Kidney (tissue), 22 donors: Measurements from ENCODE around the gene GSTT2. TPM values are rescaled to one million over a fixed set of nuclear protein-coding genes. Genes with fewer than 3 reads are reported as not detected.
"Not testable (repeated sequence)": the region's sequence is repeated elsewhere in the genome, so short reads cannot be mapped to it uniquely, and the experiment has no call there.

Experiments used
- DNase-seq, 5 donors: peaks; one replicate each; pipeline ENCODE4 v3.0.0-alpha.2; 2013 to 2020
- FAIRE-seq: peaks from 2 replicates; lab custom pipeline; 2012; peaks lifted over from hg19 to GRCh38; lab: Jason Lieb, UNC
- H3K27ac ChIP-seq, 2 donors: one replicate each; pipeline ENCODE4 v1.7.0; 2013; ENCODE audit warnings: low read depth in 2 of 2, low read length in 2 of 2, inconsistent platforms in 1 of 2
- H3K27me3 ChIP-seq: one replicate; pipeline ENCODE4 v1.7.1; 2013; ENCODE audit warnings: low read length, inconsistent platforms; ENCODE audit not compliant: control insufficient read depth, insufficient read depth
- H3K36me3 ChIP-seq, 3 donors: one replicate each; pipeline versions ENCODE4 v1.7.0 to v1.7.1; 2013; ENCODE audit warnings: low read length in 3 of 3, control low read depth in 1 of 3, inconsistent platforms in 1 of 3; ENCODE audit not compliant: insufficient read depth in 3 of 3, control insufficient read depth in 2 of 3
- H3K4me1 ChIP-seq, 3 donors: one replicate each; pipeline versions ENCODE4 v1.7.0 to v1.7.1; 2013; ENCODE audit warnings: low read length in 3 of 3, inconsistent platforms in 1 of 3, low read depth in 1 of 3; ENCODE audit not compliant: control insufficient read depth in 2 of 3, insufficient read depth in 2 of 3
- H3K4me3 ChIP-seq, 3 donors: one replicate each; pipeline versions ENCODE4 v1.7.0 to v1.8.1; 2013; ENCODE audit warnings: low read length in 3 of 3, control low read depth in 1 of 3, inconsistent platforms in 1 of 3
- H3K9ac ChIP-seq, 3 donors: one replicate each; pipeline versions ENCODE4 v1.7.0 to v1.7.1; 2013; ENCODE audit warnings: low read length in 3 of 3, control low read depth in 1 of 3, inconsistent platforms in 1 of 3
- H3K9me3 ChIP-seq, 3 donors: one replicate each; pipeline versions ENCODE4 v1.7.0 to v1.7.1; 2013; ENCODE audit warnings: low read length in 3 of 3, control low read depth in 1 of 3, inconsistent platforms in 1 of 3; ENCODE audit not compliant: control insufficient read depth in 2 of 3, insufficient read depth in 1 of 3
- intact Hi-C: fragments of 100-400 bp; cut with DNase I; formaldehyde crosslinking; loops from one replicate; pipeline ENCODE4 v1.11.1; 2022
- long read RNA-seq, 10 donors: library from polyadenylated mRNA in 1 of 10; unstranded in 1 of 10; transcript quantifications; one replicate each; pipeline ENCODE4 v2.0.0 and lab custom pipeline, GENCODE V29; 2021 to 2026
- polyA plus RNA-seq: library from polyadenylated mRNA; stranded (reverse); fragments of 350-450 nt; fragmentation: Illumina TruSeq; extraction: RNeasy Lipid Tissue Mini Kit (QIAGEN cat#74804); gene quantifications from one replicate; pipeline ENCODE4 v1.2.3, GENCODE V29; 2014; ENCODE audit warnings: low read depth, low replicate concordance; ENCODE audit not compliant: insufficient read depth
- total RNA-seq: library from RNA; stranded (reverse); fragmentation: NEBNext Ultra II Directional; extraction: Animal tissue kit (Norgen Biotek cat#: 25700); gene quantifications from one replicate; pipeline ENCODE4 v1.2.1, GENCODE V29; 2021
- TF ChIP-seq, protein P1 (sequence below): IDR thresholded peaks from 3 replicates; pipeline ENCODE4 v1.5.1; 2012; ENCODE audit warnings: mild to moderate bottlenecking, moderate library complexity, borderline replicate concordance; ENCODE audit not compliant: insufficient read depth; ENCODE audit errors: extremely low read depth
- donor health status: control.
- donor health status: control.
- donor health status: control.
- donor health status: control.
- donor health status: control.
- donor health status: DM: yes; HTN: yes; CAD: no.
- donor health status: Normal renal cell carcinoma (clear cell type).

Gene GSTT2
- total RNA-seq (2.4 TPM), polyA plus RNA-seq (1.3 TPM)
- long read RNA-seq, donor 1, partial matches to known transcripts: 5 of 5 reads
- long read RNA-seq, donor 1, other reads (novel, unspliced or antisense): 0 of 5 reads
- long read RNA-seq, donor 2: 0 reads
- long read RNA-seq, donor 3, partial matches to known transcripts: 11 of 24 reads
- long read RNA-seq, donor 3, other reads (novel, unspliced or antisense): 13 of 24 reads
- long read RNA-seq, donor 4: 0 reads
- long read RNA-seq, donor 5: 0 reads
- long read RNA-seq, donor 6, partial matches to known transcripts: 7 of 7 reads
- long read RNA-seq, donor 6, other reads (novel, unspliced or antisense): 0 of 7 reads
- long read RNA-seq, donor 7, partial matches to known transcripts: 1 of 3 reads
- long read RNA-seq, donor 7, other reads (novel, unspliced or antisense): 2 of 3 reads
- long read RNA-seq, donor 8, partial matches to known transcripts: 6 of 6 reads
- long read RNA-seq, donor 8, other reads (novel, unspliced or antisense): 0 of 6 reads
- long read RNA-seq, donor 9: 0 reads
- long read RNA-seq, donor 10, partial matches to known transcripts: 10 of 17 reads
- long read RNA-seq, donor 10, other reads (novel, unspliced or antisense): 7 of 17 reads

DNA sequence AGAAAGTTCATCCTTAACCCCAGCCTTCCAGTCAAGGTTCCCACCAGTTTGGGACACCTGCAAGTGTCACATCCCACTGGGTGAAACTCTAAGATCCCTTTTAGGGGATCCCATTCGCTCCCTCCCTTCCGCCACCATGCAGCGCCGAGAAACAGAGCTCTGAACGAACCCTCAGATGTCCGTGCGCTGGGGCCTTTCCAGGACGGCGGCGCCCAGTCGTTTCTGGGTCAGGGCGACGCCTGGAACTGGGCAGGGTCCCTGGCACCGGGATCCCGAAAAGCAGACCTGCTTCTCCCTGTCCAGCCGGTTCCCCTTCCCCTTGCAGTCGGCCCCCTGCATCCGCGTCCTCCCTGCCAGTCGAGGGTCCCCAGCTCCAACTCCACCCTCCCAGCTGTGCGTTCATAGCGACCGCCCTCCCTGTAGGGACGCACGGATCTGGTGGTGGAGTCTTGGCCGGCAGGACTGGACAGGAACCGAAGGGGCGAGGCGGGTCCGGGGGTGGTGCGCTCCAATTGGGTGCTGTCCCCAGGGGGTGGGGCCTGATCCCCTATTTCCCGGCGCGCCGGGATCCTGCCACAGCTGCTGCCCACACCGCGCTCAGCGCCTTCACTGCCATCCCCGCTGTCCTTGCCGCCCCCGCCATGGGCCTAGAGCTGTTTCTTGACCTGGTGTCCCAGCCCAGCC, at the start of gene GSTT2:
GSTT2 (plus strand) TSS at position 578 of the 684 bp plus-strand sequence.
- H3K27ac ChIP-seq, H3K9ac ChIP-seq, H3K9me3 ChIP-seq, intact Hi-C loops, H3K4me1 ChIP-seq, DNase-seq, H3K27me3 ChIP-seq, H3K36me3 ChIP-seq, FAIRE-seq, H3K4me3 ChIP-seq: not testable (repeated sequence)

DNA sequence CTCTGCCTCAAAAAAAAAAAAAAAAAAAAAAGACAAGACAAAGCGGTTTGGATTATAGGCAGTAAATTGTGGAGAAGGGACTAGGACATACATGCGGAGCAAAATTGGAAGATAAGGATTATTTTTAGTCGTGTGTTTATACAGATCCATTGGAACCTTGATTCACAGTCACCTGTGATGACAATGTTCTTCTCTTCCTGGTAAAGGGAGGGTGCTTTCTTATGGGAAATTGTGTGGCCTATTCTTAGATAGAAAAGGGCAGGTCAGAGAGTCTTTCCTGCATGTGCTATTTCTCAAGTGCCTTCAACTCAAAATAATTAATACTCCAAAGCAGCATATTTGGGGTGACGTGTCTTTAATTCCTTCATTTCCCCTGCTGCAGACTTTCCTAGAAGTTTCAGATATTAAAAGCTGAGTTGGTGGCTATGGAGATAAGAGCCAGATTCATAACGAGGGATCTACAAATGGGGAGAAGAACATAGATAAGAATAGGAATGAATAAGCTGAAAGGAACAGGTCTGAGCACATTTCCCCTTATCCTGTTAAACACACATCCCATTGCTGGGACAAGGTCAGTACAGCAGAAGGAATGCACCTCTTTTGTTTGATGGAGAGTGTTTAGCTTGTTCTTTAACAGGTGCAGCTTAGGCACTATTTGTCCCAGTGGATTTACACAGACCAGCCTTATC, 41.5 kb upstream of the GSTT2 start:
- no peak overlapping the region for H3K4me3 ChIP-seq
- H3K9me3 ChIP-seq: no peaks in the 10 kb centered on the region
- no peaks in the 10 kb centered on the region for H3K27me3 ChIP-seq
- FAIRE-seq (no peak), DNase-seq (no peak)
- intact Hi-C loops: no loop called here
- TF ChIP-seq, protein P1, sequence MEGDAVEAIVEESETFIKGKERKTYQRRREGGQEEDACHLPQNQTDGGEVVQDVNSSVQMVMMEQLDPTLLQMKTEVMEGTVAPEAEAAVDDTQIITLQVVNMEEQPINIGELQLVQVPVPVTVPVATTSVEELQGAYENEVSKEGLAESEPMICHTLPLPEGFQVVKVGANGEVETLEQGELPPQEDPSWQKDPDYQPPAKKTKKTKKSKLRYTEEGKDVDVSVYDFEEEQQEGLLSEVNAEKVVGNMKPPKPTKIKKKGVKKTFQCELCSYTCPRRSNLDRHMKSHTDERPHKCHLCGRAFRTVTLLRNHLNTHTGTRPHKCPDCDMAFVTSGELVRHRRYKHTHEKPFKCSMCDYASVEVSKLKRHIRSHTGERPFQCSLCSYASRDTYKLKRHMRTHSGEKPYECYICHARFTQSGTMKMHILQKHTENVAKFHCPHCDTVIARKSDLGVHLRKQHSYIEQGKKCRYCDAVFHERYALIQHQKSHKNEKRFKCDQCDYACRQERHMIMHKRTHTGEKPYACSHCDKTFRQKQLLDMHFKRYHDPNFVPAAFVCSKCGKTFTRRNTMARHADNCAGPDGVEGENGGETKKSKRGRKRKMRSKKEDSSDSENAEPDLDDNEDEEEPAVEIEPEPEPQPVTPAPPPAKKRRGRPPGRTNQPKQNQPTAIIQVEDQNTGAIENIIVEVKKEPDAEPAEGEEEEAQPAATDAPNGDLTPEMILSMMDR: no peak
- no peaks in the 10 kb centered on the region for H3K4me1 ChIP-seq
- H3K9ac ChIP-seq: no peak overlapping the region
- no peaks in the 10 kb centered on the region for H3K36me3 ChIP-seq
- no peak overlapping the region for H3K27ac ChIP-seq

DNA sequence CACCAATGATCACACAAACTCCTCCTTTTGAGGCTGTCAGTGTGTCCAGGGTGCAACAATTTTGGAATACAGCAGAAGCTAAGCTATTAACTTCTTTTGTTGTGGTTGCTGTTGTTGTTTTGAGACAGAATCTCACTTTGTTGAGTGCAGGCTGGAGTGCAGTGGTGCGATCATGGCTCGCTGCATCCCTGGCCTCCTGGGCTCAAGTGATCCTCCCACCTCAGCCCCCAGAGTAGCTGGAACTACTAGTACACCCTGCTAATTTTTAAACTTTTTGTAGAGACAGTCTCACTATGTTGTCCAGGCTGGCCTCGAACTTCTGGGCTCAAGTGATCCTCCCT, 40.9 kb upstream of the GSTT2 start:
- TF ChIP-seq, protein P1: no peak
- Histone ChIP-seq H3K27ac (no peak overlapping the region), H3K4me1 (no peaks in the 10 kb centered on the region), H3K9ac (no peak overlapping the region), H3K27me3 (no peaks in the 10 kb centered on the region), H3K9me3 (no peaks in the 10 kb centered on the region), H3K36me3 (no peaks in the 10 kb centered on the region), H3K4me3 (no peak overlapping the region)
- intact Hi-C loops: no loop called here
- FAIRE-seq (no peak), DNase-seq (no peak)

DNA sequence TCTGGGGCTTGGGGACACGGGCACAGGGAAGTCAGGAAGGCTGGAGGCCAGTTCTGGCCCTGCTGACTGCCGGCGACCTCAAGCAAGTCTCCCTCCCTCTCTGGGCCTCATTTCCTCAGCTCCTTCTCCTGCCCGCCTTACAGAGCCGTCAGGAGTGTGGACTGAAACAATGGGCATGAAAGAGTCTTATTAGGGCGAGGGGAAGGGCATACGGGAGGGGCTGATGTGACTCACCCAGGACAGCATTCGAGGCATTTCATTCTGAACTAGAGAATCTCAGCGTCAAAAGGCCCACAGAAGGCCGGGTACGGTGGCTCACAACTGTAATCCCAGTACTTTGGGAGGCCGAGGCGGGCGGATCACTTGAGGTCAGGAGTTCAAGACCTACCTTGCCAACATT, 39.8 kb upstream of the GSTT2 start:
- FAIRE-seq, H3K27ac ChIP-seq, H3K4me3 ChIP-seq, H3K9ac ChIP-seq, DNase-seq, H3K4me1 ChIP-seq, H3K27me3 ChIP-seq, H3K9me3 ChIP-seq, H3K36me3 ChIP-seq, intact Hi-C loops: not testable (repeated sequence)

DNA sequence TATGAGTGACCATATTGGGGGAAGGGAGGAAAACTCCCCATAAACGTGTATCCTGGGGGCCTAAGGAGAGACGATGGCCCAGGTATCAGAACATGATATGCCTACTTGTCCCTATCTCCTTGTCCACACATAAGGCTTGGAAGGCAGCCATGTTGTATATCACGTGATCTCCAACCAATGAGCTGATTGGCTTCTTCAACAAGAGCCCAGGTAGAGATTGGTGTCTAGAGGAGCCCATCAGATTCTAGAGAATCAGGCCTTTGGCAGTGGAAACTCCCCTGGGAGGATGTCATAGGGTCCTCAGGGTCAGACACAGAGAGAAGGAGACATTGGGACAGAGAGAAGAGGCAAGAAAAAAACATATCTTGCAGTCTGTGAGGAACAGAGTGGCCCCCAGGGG, 32.5 kb upstream of the GSTT2 start:
- intact Hi-C loops, H3K4me3 ChIP-seq, H3K27me3 ChIP-seq, H3K9ac ChIP-seq, H3K36me3 ChIP-seq, DNase-seq, H3K9me3 ChIP-seq, H3K27ac ChIP-seq, FAIRE-seq, H3K4me1 ChIP-seq: not testable (repeated sequence)

DNA sequence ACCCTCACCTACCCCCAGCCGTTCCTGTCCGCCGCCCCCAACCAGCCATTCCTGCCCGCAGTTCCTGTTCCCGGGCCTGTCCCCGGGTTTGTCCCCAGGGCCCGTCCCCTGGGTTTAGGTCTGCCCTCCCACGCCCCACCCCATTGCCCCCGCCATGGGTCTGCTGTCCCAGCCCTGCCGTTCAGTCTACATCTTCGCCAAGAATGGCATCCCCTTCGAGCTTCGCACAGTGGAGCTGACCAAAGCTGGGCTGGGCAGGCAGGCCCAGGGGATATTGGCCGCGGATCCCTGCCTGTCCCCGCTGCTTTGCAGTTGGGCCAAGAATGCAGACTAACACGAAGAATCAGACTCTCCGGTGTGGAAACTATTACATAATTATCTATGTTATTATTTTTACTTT, 30.2 kb upstream of the GSTT2 start:
- H3K27me3 ChIP-seq, DNase-seq, H3K4me1 ChIP-seq, FAIRE-seq, H3K9ac ChIP-seq, H3K36me3 ChIP-seq, H3K4me3 ChIP-seq, intact Hi-C loops, H3K27ac ChIP-seq, H3K9me3 ChIP-seq: not testable (repeated sequence)
